Measurements from ENCODE around the gene RHBDD2.

DNA sequence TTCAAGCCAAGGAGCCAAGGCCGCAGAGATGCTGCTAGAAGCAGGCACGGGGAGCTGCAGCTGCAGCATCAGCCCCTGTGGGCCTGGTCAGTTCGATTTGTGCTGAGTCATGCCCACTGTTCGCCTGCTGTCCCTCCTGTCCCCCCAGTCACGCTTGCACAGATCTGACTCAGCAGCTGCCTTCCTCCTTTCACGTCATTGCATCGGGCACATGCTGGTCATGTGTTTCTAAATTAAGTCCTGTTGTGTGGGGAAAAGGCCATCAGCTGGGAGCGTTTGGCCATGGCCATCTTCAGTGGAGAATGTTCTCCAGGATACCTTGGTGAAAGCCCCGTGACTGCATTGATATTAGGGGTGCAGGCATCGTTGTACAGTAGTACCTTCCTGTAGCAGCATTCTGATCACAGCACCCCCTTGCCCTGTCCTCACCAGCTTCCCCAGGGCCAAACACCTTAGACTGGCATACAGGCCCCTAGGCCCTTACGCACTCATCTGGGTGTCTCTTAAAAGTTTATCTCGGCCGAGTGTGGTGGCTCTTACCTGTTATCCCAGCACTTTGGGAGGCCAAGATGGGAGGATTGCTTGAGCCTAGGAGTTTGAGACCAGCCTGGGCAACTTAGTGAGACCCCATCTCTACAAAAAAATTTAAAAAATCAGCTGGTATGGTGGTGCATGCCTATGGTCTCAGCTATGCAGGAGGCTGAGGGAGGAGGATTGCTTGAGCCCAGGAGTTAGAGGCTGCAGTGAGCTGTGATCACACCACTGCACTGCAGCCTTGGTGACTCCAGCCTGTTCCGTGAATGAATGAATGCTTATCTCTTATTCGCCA lies 59.3 kb downstream of the RHBDD2 start:
- TF ChIP-seq, protein P1, sequence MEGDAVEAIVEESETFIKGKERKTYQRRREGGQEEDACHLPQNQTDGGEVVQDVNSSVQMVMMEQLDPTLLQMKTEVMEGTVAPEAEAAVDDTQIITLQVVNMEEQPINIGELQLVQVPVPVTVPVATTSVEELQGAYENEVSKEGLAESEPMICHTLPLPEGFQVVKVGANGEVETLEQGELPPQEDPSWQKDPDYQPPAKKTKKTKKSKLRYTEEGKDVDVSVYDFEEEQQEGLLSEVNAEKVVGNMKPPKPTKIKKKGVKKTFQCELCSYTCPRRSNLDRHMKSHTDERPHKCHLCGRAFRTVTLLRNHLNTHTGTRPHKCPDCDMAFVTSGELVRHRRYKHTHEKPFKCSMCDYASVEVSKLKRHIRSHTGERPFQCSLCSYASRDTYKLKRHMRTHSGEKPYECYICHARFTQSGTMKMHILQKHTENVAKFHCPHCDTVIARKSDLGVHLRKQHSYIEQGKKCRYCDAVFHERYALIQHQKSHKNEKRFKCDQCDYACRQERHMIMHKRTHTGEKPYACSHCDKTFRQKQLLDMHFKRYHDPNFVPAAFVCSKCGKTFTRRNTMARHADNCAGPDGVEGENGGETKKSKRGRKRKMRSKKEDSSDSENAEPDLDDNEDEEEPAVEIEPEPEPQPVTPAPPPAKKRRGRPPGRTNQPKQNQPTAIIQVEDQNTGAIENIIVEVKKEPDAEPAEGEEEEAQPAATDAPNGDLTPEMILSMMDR (conservative IDR thresholded peaks at IDR 0.05; ENCODE audit: low read length), result no peak
- no peak for TF ChIP-seq EZH2phosphoT487 (IDR thresholded peaks at IDR 0.05; ENCODE audit: borderline replicate concordance, low read depth, low read length)
